ENCODE data around the gene PPP6R2. TPM values are rescaled to one million over a fixed set of nuclear protein-coding genes. Genes with fewer than 3 reads are reported as not detected.
"Not testable (repeated sequence)": the region's sequence is repeated elsewhere in the genome, so short reads cannot be mapped to it uniquely, and the experiment has no call there.

The PPP6R2 gene
- total RNA-seq, 4 donors from 2014 or later, result 82.8 to 201 (median 111) TPM

DNA sequence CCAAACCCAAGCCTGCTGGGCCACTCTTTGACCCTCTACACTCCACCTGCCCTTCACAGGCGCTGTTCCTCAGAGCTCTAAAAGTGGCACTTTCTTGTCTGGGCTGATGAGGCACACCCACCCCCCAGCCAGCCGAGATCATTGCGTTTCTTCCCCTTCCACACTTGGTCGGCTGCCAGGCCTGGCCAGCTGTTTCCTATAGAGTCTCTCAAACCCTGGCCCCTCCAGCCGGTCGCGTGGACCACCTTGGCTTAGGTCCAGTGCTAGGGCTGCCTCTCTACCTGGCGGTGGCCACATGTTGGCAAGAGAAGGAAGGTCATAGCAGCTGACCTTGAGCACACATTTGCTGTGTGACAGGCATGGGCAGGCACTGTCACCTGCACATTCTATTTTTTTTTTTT lies 60.6 kb downstream of the PPP6R2 start:
- Histone ChIP-seq H3K27ac (peak overlapping the region in 1 of 4 donors; percentile 10), H3K4me1 (peaks cover 0 to 10% (median 5%) of the 10 kb centered on the region in 4 donors), H3K4me3 (no peak overlapping the region), H3K36me3 (peaks cover 0 to 35% (median 0%) of the 10 kb centered on the region in 3 donors), H3K9me3 (no peaks in the 10 kb centered on the region), H3K27me3 (no peaks in the 10 kb centered on the region)
- TF ChIP-seq, protein P1, sequence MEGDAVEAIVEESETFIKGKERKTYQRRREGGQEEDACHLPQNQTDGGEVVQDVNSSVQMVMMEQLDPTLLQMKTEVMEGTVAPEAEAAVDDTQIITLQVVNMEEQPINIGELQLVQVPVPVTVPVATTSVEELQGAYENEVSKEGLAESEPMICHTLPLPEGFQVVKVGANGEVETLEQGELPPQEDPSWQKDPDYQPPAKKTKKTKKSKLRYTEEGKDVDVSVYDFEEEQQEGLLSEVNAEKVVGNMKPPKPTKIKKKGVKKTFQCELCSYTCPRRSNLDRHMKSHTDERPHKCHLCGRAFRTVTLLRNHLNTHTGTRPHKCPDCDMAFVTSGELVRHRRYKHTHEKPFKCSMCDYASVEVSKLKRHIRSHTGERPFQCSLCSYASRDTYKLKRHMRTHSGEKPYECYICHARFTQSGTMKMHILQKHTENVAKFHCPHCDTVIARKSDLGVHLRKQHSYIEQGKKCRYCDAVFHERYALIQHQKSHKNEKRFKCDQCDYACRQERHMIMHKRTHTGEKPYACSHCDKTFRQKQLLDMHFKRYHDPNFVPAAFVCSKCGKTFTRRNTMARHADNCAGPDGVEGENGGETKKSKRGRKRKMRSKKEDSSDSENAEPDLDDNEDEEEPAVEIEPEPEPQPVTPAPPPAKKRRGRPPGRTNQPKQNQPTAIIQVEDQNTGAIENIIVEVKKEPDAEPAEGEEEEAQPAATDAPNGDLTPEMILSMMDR (IDR thresholded peaks at IDR 0.05), result no peak
- TF ChIP-seq POLR2A (IDR thresholded peaks at IDR 0.05), result no peak
- peak in 1 of 3 donors; percentile 63 for DNase-seq

DNA sequence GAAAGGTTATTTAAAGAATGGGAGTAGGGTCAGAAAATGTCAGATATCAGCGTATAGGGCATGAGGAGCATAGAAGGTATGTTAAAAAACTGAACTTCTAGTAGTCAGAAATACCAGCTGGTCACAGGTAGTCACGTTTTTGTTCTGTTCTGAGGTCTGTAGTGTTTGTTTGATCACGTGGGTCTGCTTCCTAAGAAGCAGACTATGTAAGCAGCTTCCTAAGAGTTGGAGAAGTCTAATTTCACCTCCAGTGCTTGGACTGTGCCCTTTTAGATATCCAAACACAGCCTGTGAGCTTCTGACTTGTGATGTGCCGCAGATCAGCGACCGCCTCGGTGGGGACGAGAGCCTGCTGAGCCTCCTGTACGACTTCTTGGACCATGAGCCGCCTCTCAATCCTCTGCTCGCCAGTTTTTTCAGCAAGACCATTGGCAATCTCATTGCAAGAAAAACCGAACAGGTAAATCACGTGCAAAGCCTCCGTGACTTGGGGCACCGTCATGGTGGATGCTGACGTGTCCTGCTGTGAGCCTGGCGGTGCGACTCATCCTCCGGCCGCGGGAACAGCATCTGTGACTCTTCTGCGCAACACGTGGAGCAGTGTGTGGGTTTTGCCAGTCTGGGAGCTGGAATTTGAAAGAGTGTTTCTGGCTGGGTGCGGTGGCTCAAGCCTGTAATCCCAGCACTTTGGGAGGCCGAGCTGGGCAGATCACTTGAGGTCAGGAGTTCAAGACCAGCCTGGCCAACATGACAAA lies 63.5 kb downstream of the PPP6R2 start:
- Histone ChIP-seq H3K9me3 (no peaks in the 10 kb centered on the region), H3K4me3 (no peak overlapping the region), H3K27me3 (no peaks in the 10 kb centered on the region), H3K36me3 (peaks cover 0 to 57% (median 0%) of the 10 kb centered on the region in 3 donors), H3K4me1 (no peaks in the 10 kb centered on the region), H3K27ac (no peak overlapping the region)
- DNase-seq, result no peak
- TF ChIP-seq, protein P1 (IDR thresholded peaks at IDR 0.05), result no peak
- no peak for TF ChIP-seq POLR2A (IDR thresholded peaks at IDR 0.05)

DNA sequence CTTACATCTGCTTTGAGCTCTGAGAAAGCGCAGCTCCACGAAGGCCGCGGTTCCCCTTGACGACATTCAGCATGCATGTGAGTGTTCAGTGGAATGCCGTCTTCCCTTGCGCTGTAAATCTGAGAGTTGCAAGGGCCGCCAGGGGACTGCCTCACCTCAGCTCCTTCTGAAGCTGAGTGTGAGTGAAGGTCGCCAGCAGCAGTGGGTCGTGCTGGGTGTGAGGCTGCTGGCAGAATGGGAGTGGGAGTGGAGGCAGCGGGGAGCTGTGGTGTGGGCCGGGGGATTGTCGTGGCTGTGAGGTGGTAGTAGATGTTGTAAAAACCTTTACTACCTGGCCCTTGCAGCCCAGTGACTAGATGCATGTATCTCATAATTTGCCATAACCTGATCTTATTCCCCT lies 65.2 kb downstream of the PPP6R2 start:
- H3K36me3 ChIP-seq, result peaks cover 0 to 53% (median 0%) of the 10 kb centered on the region in 3 donors
- DNase-seq, result no peak
- H3K27ac ChIP-seq, result no peak overlapping the region
- no peaks in the 10 kb centered on the region for H3K27me3 ChIP-seq
- H3K9me3 ChIP-seq, result no peaks in the 10 kb centered on the region
- H3K4me1 ChIP-seq, result no peaks in the 10 kb centered on the region
- no peak overlapping the region for H3K4me3 ChIP-seq
- TF ChIP-seq, protein P1 (IDR thresholded peaks at IDR 0.05), result no peak
- no peak for TF ChIP-seq POLR2A (IDR thresholded peaks at IDR 0.05)

DNA sequence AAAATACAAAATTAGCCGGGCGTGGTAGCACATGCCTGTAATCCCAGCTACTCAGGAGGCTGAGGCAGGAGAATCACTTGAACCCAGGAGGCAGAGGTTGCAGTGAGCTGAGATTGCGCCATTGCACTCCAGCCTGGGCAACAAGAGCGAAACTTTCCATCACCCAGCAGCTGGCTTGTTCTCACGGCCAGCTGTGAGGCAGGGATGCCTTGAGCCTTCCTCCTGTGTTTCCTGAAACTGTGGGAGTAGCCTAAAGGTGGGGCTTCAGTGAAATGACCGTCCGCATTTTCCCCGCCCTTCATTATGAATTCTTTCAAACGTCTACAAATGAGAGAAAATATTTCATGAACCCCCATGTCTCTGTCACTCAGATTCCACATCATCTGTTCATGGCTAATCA lies 65.8 kb downstream of the PPP6R2 start:
- not testable (repeated sequence) for H3K4me3 ChIP-seq, H3K27me3 ChIP-seq, DNase-seq, H3K27ac ChIP-seq, H3K4me1 ChIP-seq, H3K9me3 ChIP-seq
- peaks cover 0 to 57% (median 0%) of the 10 kb centered on the region in 3 donors for H3K36me3 ChIP-seq

DNA sequence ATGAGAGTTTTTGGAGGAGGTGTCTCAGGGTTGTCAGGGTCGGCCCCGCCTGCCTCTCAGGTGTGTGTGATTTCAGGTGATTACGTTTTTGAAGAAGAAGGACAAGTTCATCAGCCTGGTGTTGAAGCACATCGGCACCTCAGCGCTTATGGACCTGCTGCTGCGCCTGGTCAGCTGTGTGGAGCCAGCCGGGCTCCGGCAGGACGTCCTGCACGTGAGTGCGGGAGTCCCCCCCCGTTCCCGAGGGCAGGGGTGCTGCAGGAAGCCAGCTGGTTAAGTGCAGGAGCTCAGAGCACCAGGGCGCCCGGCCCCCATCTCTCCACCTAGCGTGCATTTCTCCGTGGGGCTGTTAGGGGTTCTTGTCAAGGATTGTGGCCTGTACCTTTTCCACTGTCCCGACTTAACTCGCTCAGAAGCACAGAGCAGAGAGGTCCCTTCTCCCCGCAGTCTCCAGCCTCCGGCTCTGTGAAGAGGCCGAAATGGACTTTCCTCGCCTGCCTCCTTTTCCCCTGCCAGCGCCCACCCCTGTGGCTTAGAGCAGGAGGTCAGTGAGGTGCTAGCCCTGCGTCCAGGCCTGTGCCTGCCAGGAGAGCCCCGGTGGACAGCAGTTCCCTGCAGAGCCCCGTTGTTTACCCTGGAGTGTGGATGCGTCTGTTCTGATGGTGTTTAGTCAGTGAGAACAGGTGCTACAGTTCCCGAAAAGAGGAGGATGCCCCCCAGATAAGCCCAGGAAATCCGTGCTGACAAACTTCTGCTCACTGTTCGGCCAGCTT lies 71.5 kb downstream of the PPP6R2 start:
- TF ChIP-seq, protein P1 (IDR thresholded peaks at IDR 0.05), result no peak
- Histone ChIP-seq H3K4me1 (no peaks in the 10 kb centered on the region), H3K4me3 (no peak overlapping the region), H3K9me3 (no peaks in the 10 kb centered on the region), H3K27ac (no peak overlapping the region), H3K27me3 (no peaks in the 10 kb centered on the region), H3K36me3 (peaks cover 0 to 81% (median 0%) of the 10 kb centered on the region in 3 donors)
- DNase-seq, result no peak

DNA sequence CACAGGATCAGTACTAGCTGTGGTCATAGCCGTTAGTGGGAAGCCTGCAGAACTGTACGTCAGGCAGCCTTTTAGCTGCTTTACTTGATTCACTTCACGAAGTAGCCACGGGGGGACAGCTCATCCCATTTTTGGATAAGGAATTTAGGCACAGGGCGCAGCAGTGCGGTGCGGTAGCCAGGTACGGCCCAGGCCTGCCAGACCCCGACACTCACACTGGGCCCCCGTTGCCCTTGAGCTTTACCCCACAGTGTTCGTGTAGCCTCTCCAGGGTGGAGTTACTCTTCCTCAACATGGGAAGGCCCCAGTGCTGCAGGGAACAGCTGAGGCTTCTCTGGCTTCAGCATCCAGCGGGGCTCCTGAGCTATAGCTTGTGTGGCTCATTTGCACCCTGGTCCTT lies 72.3 kb downstream of the PPP6R2 start:
- no peak for TF ChIP-seq POLR2A (IDR thresholded peaks at IDR 0.05)
- TF ChIP-seq, protein P1 (IDR thresholded peaks at IDR 0.05), result no peak
- Histone ChIP-seq H3K36me3 (peaks cover 0 to 82% (median 0%) of the 10 kb centered on the region in 3 donors), H3K4me3 (no peak overlapping the region), H3K27ac (no peak overlapping the region), H3K4me1 (no peaks in the 10 kb centered on the region), H3K27me3 (no peaks in the 10 kb centered on the region), H3K9me3 (no peaks in the 10 kb centered on the region)
- DNase-seq, result no peak
